ENCODE data around the gene MRPS18A. TPM values are rescaled to one million over a fixed set of nuclear protein-coding genes. Genes with fewer than 3 reads are reported as not detected.
A peak's percentile ranks its signal among the peaks of the same experiment; 100 is the strongest.

The MRPS18A gene
- total RNA-seq (2021), result 49.1 and 54.8 TPM in 2 replicates
- Bru-seq, nascent RNA, result percentile 87 among the genes with signal in this experiment
- BruChase-seq, experiment 1, labeled RNA remaining after a 2-hour chase, result percentile 66 among the genes with signal in this experiment
- BruChase-seq, experiment 2, labeled RNA remaining after a 6-hour chase, result percentile 67 among the genes with signal in this experiment
- long read RNA-seq, transcript MRPS18A-202 (6 exons, 1,062 nt), result major isoform, 157 of 257 reads
- long read RNA-seq, partial matches to known transcripts, result 1 of 257 reads
- long read RNA-seq, other reads (novel, unspliced or antisense), result 95 of 257 reads

DNA sequence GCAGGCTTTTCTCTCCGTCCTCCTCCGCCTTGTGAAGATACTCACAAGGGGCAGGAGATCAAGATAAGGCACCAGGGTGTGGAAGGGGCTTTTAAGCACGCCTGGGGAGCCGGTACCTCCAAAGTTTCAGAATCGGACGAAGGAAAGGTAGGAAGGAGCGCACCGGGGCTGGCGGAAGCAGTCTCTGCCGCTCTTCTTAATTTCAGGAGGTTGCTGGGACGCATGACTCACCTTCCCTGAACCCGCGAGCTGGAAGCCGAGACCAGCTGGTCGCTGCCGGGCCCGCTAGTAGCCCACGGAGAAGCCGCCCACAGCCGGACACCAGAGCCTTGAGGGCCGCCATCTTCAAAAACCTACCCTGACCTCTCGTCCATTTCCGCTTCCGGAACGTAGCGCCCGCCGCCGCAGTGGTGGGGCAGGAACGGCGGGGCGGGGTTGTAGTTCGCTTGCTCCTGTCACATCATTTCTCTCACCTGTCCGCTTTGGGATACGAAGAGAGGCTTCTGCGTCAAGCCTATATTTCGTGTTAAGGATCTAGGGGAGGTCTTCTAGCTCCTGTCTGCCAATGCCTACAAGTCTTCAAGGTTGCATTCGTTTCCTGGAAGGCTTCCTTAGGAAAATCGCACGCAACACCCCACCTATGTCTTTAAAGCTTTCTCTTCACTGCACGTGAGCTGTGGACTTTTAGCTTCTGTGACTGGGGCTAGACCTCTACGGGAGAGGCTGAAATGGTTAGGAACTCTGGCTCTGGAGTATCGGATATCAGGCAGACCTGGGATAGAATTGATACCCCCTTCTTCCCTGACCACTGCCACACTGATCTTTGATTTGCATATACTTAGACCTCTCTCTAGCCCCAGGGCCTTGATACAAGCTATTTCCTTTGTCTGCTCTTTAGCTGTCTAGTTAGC, at the start of gene MRPS18A:
TSS of gene MRPS18A (minus strand) at position 355 of the 911 bp plus-strand sequence. CDS start at position 343, 12 bp downstream.
- CTCF ChIA-PET, result interaction anchor here (0.6 to 0.9 kb wide), 2 partner anchors 18 to 413 kb away, joined by 3 read pairs; no protein-coding TSS in a partner anchor
- TF ChIP-seq CTCF (conservative IDR thresholded peaks at IDR 0.05) (no peak), EZH2 (IDR thresholded peaks at IDR 0.05; ENCODE audit: low read depth) (no peak)
- POLR2A ChIA-PET (ENCODE audit: unreplicated experiment), result interaction anchor here (0.6 to 1.2 kb wide), 4 partner anchors 8 to 83 kb away, joined by 3 to 6 read pairs (median 4); no protein-coding TSS in a partner anchor

GRCh38 chr6:43736844-43737243, 49.3 kb upstream of the MRPS18A start:
- DNase-seq, result no peak
- H3K4me2 ChIP-seq, result no peak overlapping the region
- H3K79me2 ChIP-seq (ENCODE audit: low read depth), result no peaks in the 10 kb centered on the region
- no TSS peak for BruUV-seq (replicated peaks)
- H2AFZ ChIP-seq, result no peak overlapping the region
- intact Hi-C loops (cut with micrococcal nuclease; ENCODE audit: unreplicated experiment), result no loop called here
- H3K27ac ChIP-seq, result no peak overlapping the region
- no peaks in the 10 kb centered on the region for H3K9me3 ChIP-seq (ENCODE audit: insufficient read depth, low read depth)
- no peaks in the 10 kb centered on the region for H4K20me1 ChIP-seq (ENCODE audit: insufficient read depth)
- no peaks in the 10 kb centered on the region for H3K27me3 ChIP-seq (ENCODE audit: insufficient read depth, low read depth)
- H3K36me3 ChIP-seq (ENCODE audit: low read depth), result no peaks in the 10 kb centered on the region
- H3F3A ChIP-seq (ENCODE audit: insufficient read depth, low read depth), result peaks cover 10% of the 10 kb centered on the region; the same call in 1 of the 2 replicates
- H3K4me1 ChIP-seq (replicated peaks; ENCODE audit: insufficient read depth), result peaks cover 29% of the 10 kb centered on the region
- POLR2A ChIA-PET (ENCODE audit: unreplicated experiment), result no interaction called here
- peaks cover 5% of the 10 kb centered on the region; the same call in 1 of the 2 replicates for H3K9me2 ChIP-seq (ENCODE audit: insufficient read depth)
- H3K4me3 ChIP-seq, result no peak overlapping the region
- CTCF ChIA-PET, result no interaction called here
- TF ChIP-seq EZH2 (IDR thresholded peaks at IDR 0.05; ENCODE audit: low read depth), result no peak
- no peak for TF ChIP-seq CTCF (conservative IDR thresholded peaks at IDR 0.05)

More for the DNA sequence above, at the start of gene MRPS18A:
- H3K4me3 ChIP-seq, result peak within 1 kb of the TSS; percentile 87
- H3K27me3 ChIP-seq (ENCODE audit: insufficient read depth, low read depth), result no peaks in the 10 kb centered on the region
- peak within 1 kb of the TSS; percentile 69 for H3K27ac ChIP-seq
- H3F3A ChIP-seq (ENCODE audit: insufficient read depth, low read depth), result peaks cover 10% of the 10 kb centered on the region
- no peaks in the 10 kb centered on the region for H3K36me3 ChIP-seq (ENCODE audit: low read depth)
- DNase-seq, result peak; percentile 83 to 85
- no peaks in the 10 kb centered on the region for H4K20me1 ChIP-seq (ENCODE audit: insufficient read depth)
- peak within 1 kb of the TSS; percentile 87 for H2AFZ ChIP-seq
- H3K9me2 ChIP-seq (ENCODE audit: insufficient read depth), result no peaks in the 10 kb centered on the region
- peaks cover 20% of the 10 kb centered on the region for H3K4me1 ChIP-seq (replicated peaks; ENCODE audit: insufficient read depth)
- no peaks in the 10 kb centered on the region for H3K9me3 ChIP-seq (ENCODE audit: insufficient read depth, low read depth)
- no TSS peak for BruUV-seq (replicated peaks)
- H3K79me2 ChIP-seq (ENCODE audit: low read depth), result peaks cover 53% of the 10 kb centered on the region
- intact Hi-C loops (cut with micrococcal nuclease; ENCODE audit: unreplicated experiment), result loop anchor here (5.0 kb wide), 1 partner anchor 40 kb away; no protein-coding TSS in a partner anchor
- peak within 1 kb of the TSS; percentile 92 for H3K4me2 ChIP-seq

DNA sequence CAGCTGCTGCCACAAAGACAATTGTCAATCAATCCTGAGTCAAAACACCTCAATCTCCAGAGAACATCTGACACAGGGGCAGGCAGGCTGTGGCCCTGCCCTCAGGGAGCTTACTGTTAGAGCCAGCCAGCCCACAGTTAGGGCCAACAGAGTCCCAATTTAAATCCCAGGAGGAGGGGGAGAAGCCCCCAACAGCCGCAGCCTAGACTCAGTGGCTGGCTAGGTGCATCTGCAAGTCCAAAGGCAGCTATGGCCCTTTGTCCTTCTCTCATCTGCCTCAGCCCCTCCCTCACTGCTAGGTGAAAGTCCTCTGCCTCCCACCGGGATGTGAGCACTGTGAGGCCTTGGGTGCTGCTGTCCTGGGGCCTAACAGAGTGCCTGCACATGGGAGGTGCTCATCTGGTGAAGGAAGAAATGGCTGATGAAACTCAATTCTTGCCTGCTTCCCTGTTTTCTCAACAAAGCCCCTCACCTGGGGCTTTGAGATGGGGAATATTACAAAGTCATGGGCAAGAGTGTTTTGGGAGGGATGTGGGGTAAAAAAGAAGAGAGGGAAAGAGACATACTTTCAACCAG, 48.7 kb upstream of the MRPS18A start:
- BruUV-seq (replicated peaks), result no TSS peak
- intact Hi-C loops (cut with micrococcal nuclease; ENCODE audit: unreplicated experiment), result no loop called here
- ChIA-PET POLR2A (ENCODE audit: unreplicated experiment) (no interaction called here), CTCF (interaction anchor here (0.6 kb wide), 1 partner anchor 501 kb away, joined by 8 read pairs; no protein-coding TSS in a partner anchor)
- no peaks in the 10 kb centered on the region for H4K20me1 ChIP-seq (ENCODE audit: insufficient read depth)
- no peak overlapping the region for H2AFZ ChIP-seq
- H3K9me2 ChIP-seq (ENCODE audit: insufficient read depth), result peaks cover 5% of the 10 kb centered on the region; the same call in 1 of the 2 replicates
- no peak overlapping the region for H3K4me3 ChIP-seq
- H3K36me3 ChIP-seq (ENCODE audit: low read depth), result no peaks in the 10 kb centered on the region
- H3F3A ChIP-seq (ENCODE audit: insufficient read depth, low read depth), result peaks cover 10% of the 10 kb centered on the region; the same call in 1 of the 2 replicates
- H3K4me2 ChIP-seq, result no peak overlapping the region
- no peak overlapping the region for H3K27ac ChIP-seq
- H3K4me1 ChIP-seq (replicated peaks; ENCODE audit: insufficient read depth), result peaks cover 24% of the 10 kb centered on the region
- no peaks in the 10 kb centered on the region for H3K79me2 ChIP-seq (ENCODE audit: low read depth)
- H3K9me3 ChIP-seq (ENCODE audit: insufficient read depth, low read depth), result peaks cover under 1% of the 10 kb centered on the region; the same call in 1 of the 2 replicates
- H3K27me3 ChIP-seq (ENCODE audit: insufficient read depth, low read depth), result no peaks in the 10 kb centered on the region
- DNase-seq, result no peak
- TF ChIP-seq CTCF (conservative IDR thresholded peaks at IDR 0.05), result no peak
- no peak for TF ChIP-seq EZH2 (IDR thresholded peaks at IDR 0.05; ENCODE audit: low read depth)

Measured in PC-9 (cell line).